ENCODE results near the gene STAT3. TPM values are rescaled to one million over a fixed set of nuclear protein-coding genes. Genes with fewer than 3 reads are reported as not detected.
A peak's percentile ranks its signal among the peaks of the same experiment; 100 is the strongest.

The STAT3 gene
- total RNA-seq, 1 experiment from 2014 or later = 61.0 TPM

DNA sequence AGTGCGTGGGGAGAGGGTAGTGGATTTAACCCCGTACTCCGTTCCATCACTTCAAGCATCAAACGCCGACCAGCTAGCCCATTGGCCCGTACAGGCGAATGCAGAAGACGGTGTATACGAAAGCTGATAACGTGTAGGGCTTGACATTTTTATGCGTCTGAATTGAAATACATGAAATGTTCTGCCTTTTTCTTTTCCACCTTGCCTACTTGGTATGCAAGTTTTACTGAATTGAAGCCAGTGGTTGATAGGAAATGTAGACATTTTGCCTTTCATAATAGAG, 834 bp upstream of the STAT3 start:
- POLR2A ChIA-PET = interaction anchor here (0.6 to 2.1 kb wide), 11 partner anchors 8 to 138 kb away, joined by 3 to 19 read pairs (median 4); partner anchors contain the start of gene CAVIN1
- no peak for DNase-seq (ENCODE audit: low read depth, low spot score)
- Histone ChIP-seq H3K4me2 (ENCODE audit: low read length) (peak overlapping the region; percentile 66), H3K9me2 (ENCODE audit: insufficient read depth) (no peaks in the 10 kb centered on the region), H3K27me3 (ENCODE audit: insufficient read depth, low read length) (no peaks in the 10 kb centered on the region), H3K9ac (ENCODE audit: low read length) (peak overlapping the region; percentile 31; the same call in 1 of the 2 replicates), H3K79me2 (ENCODE audit: insufficient read depth, low read length) (peaks cover 32% of the 10 kb centered on the region), H3K36me3 (ENCODE audit: control insufficient read depth in 1 of 2, insufficient read depth in 2 of 2, low read length in 2 of 2) (no peaks in the 10 kb centered on the region), H3K9me3 (ENCODE audit: control insufficient read depth in 1 of 2, insufficient read depth in 1 of 2, low read depth in 1 of 2, low read length in 2 of 2) (no peaks in the 10 kb centered on the region), H4K20me1 (ENCODE audit: insufficient read depth) (no peaks in the 10 kb centered on the region), H3K4me3 (replicated peaks in 1 of 2; ENCODE audit: low read depth in 1 of 2, low read length in 2 of 2) (no peak overlapping the region), H3K4me1 (ENCODE audit: control insufficient read depth in 1 of 2, insufficient read depth in 2 of 2, low read length in 2 of 2) (peaks cover 19 to 24% of the 10 kb centered on the region in 2 experiments), H3K27ac (ENCODE audit: low read depth, low read length) (peak overlapping the region; percentile 66), H2AFZ (ENCODE audit: low read depth, low read length, poor library complexity, severe bottlenecking) (peak overlapping the region; percentile 64)
- no peak for ATAC-seq
- intact Hi-C loops (cut with micrococcal nuclease) = no loop called here
- RAD21 ChIA-PET (ENCODE audit: low non-redundant PET in 1 of 2, low total read pairs in 2 of 2, uncharacterized antibody in 2 of 2, unreplicated experiment in 2 of 2) = interaction anchor here in 1 of 2 experiments (1.0 kb wide), 1 partner anchor 138 kb away, joined by 4 read pairs; no protein-coding TSS in a partner anchor
- BruUV-seq (replicated peaks) = TSS peak; percentile 97
- TF ChIP-seq EGR1 (IDR thresholded peaks at IDR 0.05; ENCODE audit: low read depth) (no peak), TCF7L2 (IDR thresholded peaks at IDR 0.05; ENCODE audit: borderline replicate concordance, extremely low read depth, insufficient read depth, insufficient read length) (no peak), SIN3A (IDR thresholded peaks at IDR 0.05; ENCODE audit: low read depth) (no peak), SRF (IDR thresholded peaks at IDR 0.05; ENCODE audit: low read depth) (no peak), YY1 (IDR thresholded peaks at IDR 0.05; ENCODE audit: extremely low read depth, insufficient replicate concordance, low read depth, low read length) (no peak), ZFX (IDR thresholded peaks at IDR 0.05) (no peak)
- TF ChIP-seq, protein P1, sequence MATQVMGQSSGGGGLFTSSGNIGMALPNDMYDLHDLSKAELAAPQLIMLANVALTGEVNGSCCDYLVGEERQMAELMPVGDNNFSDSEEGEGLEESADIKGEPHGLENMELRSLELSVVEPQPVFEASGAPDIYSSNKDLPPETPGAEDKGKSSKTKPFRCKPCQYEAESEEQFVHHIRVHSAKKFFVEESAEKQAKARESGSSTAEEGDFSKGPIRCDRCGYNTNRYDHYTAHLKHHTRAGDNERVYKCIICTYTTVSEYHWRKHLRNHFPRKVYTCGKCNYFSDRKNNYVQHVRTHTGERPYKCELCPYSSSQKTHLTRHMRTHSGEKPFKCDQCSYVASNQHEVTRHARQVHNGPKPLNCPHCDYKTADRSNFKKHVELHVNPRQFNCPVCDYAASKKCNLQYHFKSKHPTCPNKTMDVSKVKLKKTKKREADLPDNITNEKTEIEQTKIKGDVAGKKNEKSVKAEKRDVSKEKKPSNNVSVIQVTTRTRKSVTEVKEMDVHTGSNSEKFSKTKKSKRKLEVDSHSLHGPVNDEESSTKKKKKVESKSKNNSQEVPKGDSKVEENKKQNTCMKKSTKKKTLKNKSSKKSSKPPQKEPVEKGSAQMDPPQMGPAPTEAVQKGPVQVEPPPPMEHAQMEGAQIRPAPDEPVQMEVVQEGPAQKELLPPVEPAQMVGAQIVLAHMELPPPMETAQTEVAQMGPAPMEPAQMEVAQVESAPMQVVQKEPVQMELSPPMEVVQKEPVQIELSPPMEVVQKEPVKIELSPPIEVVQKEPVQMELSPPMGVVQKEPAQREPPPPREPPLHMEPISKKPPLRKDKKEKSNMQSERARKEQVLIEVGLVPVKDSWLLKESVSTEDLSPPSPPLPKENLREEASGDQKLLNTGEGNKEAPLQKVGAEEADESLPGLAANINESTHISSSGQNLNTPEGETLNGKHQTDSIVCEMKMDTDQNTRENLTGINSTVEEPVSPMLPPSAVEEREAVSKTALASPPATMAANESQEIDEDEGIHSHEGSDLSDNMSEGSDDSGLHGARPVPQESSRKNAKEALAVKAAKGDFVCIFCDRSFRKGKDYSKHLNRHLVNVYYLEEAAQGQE (IDR thresholded peaks at IDR 0.05; ENCODE audit: low read depth) = no peak
- CTCF ChIA-PET = interaction anchor here (1.0 to 2.9 kb wide), 3 partner anchors 17 to 128 kb away, joined by 8 to 20 read pairs (median 9); no protein-coding TSS in a partner anchor
